Caco-2 (cell line): Measurements from ENCODE around the gene SCMH1. TPM values are rescaled to one million over a fixed set of nuclear protein-coding genes. Genes with fewer than 3 reads are reported as not detected.
A peak's percentile ranks its signal among the peaks of the same experiment; 100 is the strongest.

ENCODE experiments used
- BruUV-seq: library from RNA; stranded (reverse); fragments of 400-500 nt; replicated peaks from 2 replicates; lab custom pipeline; 2021; lab: Mats Ljungman, UMichigan
- CTCF ChIA-PET: fragments of 300-600 bp; sonication (Branson Sonifier 250); formaldehyde crosslinking; loops from one replicate; lab custom pipeline; 2022; ENCODE audit warnings: antibody characterized with exemption; lab: Charles Lee
- POLR2A ChIA-PET: fragments of 300-600 bp; sonication (Branson Sonifier 250); formaldehyde crosslinking; loops from one replicate; lab custom pipeline; 2022; ENCODE audit warnings: antibody characterized with exemption; lab: Charles Lee
- DNase-seq, 2 experiments: peaks; one replicate each; pipeline versions ENCODE4 v3.0.0 to v3.0.0-alpha.2; 2020 to 2022
- H3K27me3 ChIP-seq: replicated peaks from 2 replicates; pipeline ENCODE4 v1.6.0; 2011; ENCODE audit warnings: low read length; ENCODE audit not compliant: control insufficient read depth, insufficient read depth
- H3K36me3 ChIP-seq: 2 replicates; pipeline ENCODE4 v1.5.1; 2011; ENCODE audit warnings: low read length; ENCODE audit not compliant: control insufficient read depth, insufficient read depth
- H3K4me1 ChIP-seq: fragments of 250-450 bp; sonication (Bioruptor Pico); 2 replicates; pipeline ENCODE4 v1.5.1; 2020; ENCODE audit warnings: mild to moderate bottlenecking
- H3K4me3 ChIP-seq: 2 replicates; pipeline ENCODE4 v1.5.1; 2011; ENCODE audit warnings: low read depth, mild to moderate bottlenecking, control low read depth, low read length
- H3K9me3 ChIP-seq: fragments of 250-450 bp; sonication (Bioruptor Pico); 2 replicates; pipeline ENCODE4 v1.5.1; 2020; ENCODE audit warnings: mild to moderate bottlenecking, moderate library complexity
- H3K27ac Mint-ChIP-seq: one replicate; pipeline ENCODE4 v1.8.0; 2022; ENCODE audit warnings: mixed read lengths; ENCODE audit not compliant: unreplicated experiment
- H3K27me3 Mint-ChIP-seq: one replicate; pipeline ENCODE4 v1.8.0; 2022; ENCODE audit warnings: mixed read lengths; ENCODE audit not compliant: insufficient read depth, unreplicated experiment
- H3K36me3 Mint-ChIP-seq: one replicate; pipeline ENCODE4 v1.8.0; 2022; ENCODE audit warnings: mild to moderate bottlenecking, mixed read lengths; ENCODE audit not compliant: insufficient read depth, unreplicated experiment
- H3K4me1 Mint-ChIP-seq: one replicate; pipeline ENCODE4 v1.8.0; 2022; ENCODE audit warnings: low read depth, mixed read lengths; ENCODE audit not compliant: unreplicated experiment
- H3K4me3 Mint-ChIP-seq: one replicate; pipeline ENCODE4 v1.8.0; 2022; ENCODE audit warnings: mild to moderate bottlenecking, moderate library complexity, mixed read lengths; ENCODE audit not compliant: unreplicated experiment
- H3K9me3 Mint-ChIP-seq: one replicate; pipeline ENCODE4 v1.8.0; 2022; ENCODE audit warnings: mixed read lengths; ENCODE audit not compliant: unreplicated experiment
- CTCF ChIP-seq, 2 experiments: fragments of 200-600 bp in 1 of 2; IDR thresholded peaks; 1 replicate in 1 of 2; 2 replicates in 1 of 2; pipeline versions ENCODE4 v1.5.1 to v1.8.0; 2011 to 2022; ENCODE audit warnings: antibody characterized with exemption in 1 of 2, control low read depth in 1 of 2, inconsistent platforms in 1 of 2, low read depth in 1 of 2, low read length in 1 of 2, mild to moderate bottlenecking in 1 of 2, moderate library complexity in 1 of 2; ENCODE audit not compliant: insufficient read depth in 1 of 2, severe bottlenecking in 1 of 2, unreplicated experiment in 1 of 2
- intact Hi-C: fragments of 100-400 bp; cut with micrococcal nuclease; formaldehyde crosslinking; loops from one replicate; pipeline ENCODE4 v1.10.0; 2022; ENCODE audit not compliant: unreplicated experiment
- total RNA-seq: library from RNA; stranded (reverse); gene quantifications from 2 replicates; pipeline ENCODE4 v1.2.3, GENCODE V29; 2022

SCMH1 gene
- total RNA-seq, 1 experiment from 2014 or later: 27.6 TPM

DNA sequence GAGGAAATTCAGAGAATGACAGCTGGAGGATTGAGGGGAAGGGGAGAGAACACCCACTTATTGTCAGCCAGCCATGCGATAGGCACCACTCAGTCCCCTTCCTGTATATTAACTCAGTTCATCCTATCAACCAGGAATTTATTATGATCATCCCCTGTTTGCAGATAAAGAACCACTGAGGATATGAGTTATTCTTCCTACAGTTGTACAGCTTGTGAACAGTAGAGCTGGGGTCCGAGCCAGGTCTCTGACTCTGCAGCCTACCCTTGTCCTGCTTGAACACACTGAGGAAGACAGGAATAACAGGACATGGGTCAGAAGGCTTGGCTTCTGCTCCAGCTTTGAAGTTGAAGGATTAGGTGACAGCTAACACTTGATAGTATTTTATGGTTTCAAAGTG is 42.0 kb upstream of the SCMH1 start:
- Histone ChIP-seq H3K27me3 (no peaks in the 10 kb centered on the region), H3K9me3 (no peaks in the 10 kb centered on the region), H3K4me3 (no peak overlapping the region), H3K4me1 (no peaks in the 10 kb centered on the region), H3K36me3 (no peaks in the 10 kb centered on the region)
- no peaks in the 10 kb centered on the region for H3K9me3 Mint-ChIP-seq
- no peak overlapping the region for H3K27ac Mint-ChIP-seq
- no peak for DNase-seq
- H3K36me3 Mint-ChIP-seq: no peaks in the 10 kb centered on the region
- H3K27me3 Mint-ChIP-seq: peaks cover 17% of the 10 kb centered on the region
- no peaks in the 10 kb centered on the region for H3K4me1 Mint-ChIP-seq
- no peak overlapping the region for H3K4me3 Mint-ChIP-seq
- ChIA-PET CTCF (no interaction called here), POLR2A (no interaction called here)
- BruUV-seq: no TSS peak
- intact Hi-C loops: loop anchor here (5.0 kb wide), 2 partner anchors 133 to 148 kb away; no protein-coding TSS in a partner anchor
- no peak for TF ChIP-seq CTCF (IDR thresholded peaks at IDR 0.05; ENCODE audit: insufficient read depth in 1 of 2, low read depth in 1 of 2, low read length in 1 of 2, severe bottlenecking in 1 of 2, unreplicated experiment in 1 of 2)

DNA sequence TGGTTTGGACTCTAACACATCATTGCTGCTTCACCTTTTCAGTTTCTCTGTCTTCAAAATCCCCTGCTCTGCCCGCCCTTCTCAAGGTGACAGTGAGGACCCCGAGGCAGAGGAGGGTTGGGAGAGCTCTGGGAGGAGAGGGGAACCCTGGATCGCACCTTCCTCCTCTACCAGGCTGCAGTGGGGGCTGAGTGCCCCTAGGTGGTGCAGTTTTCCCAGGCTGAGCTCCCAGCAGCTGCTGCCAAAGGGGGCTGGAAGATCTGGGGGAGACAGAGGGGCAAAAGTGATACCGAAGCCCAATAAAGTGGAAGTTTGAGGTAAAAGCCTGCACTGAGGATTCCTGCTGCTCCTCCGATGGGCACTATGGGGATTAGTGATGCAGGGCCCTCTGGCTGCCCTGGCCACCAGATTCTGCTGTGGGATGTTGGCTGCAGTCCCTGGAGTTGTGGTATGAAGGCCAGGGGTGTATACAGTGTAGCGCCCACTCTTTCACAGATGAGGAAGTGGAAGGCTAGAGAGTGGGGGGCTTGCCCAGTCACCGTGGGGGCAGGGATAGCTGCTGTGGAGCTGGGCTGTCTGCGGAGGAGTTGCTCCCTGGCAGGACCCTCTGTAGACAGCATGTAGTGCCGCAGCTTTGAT is 40.7 kb upstream of the SCMH1 start:
- ChIA-PET CTCF (interaction anchor here (0.5 to 1.6 kb wide), 8 partner anchors 12 to 201 kb away, joined by 3 to 6 read pairs (median 4); no protein-coding TSS in a partner anchor), POLR2A (no interaction called here)
- H3K27me3 Mint-ChIP-seq: peaks cover 15% of the 10 kb centered on the region
- H3K4me3 Mint-ChIP-seq: no peak overlapping the region
- TF ChIP-seq CTCF (IDR thresholded peaks at IDR 0.05; ENCODE audit: insufficient read depth in 1 of 2, low read depth in 1 of 2, low read length in 1 of 2, severe bottlenecking in 1 of 2, unreplicated experiment in 1 of 2): peak; percentile 76 to 78
- H3K9me3 Mint-ChIP-seq: no peaks in the 10 kb centered on the region
- no TSS peak for BruUV-seq
- H3K4me3 ChIP-seq: no peak overlapping the region
- H3K27me3 ChIP-seq: no peaks in the 10 kb centered on the region
- no peaks in the 10 kb centered on the region for H3K36me3 ChIP-seq
- no peaks in the 10 kb centered on the region for H3K4me1 ChIP-seq
- no peak overlapping the region for H3K27ac Mint-ChIP-seq
- no peaks in the 10 kb centered on the region for H3K9me3 ChIP-seq
- intact Hi-C loops: loop anchor here (5.0 kb wide), 2 partner anchors 135 to 150 kb away; no protein-coding TSS in a partner anchor
- H3K4me1 Mint-ChIP-seq: no peaks in the 10 kb centered on the region
- H3K36me3 Mint-ChIP-seq: no peaks in the 10 kb centered on the region
- DNase-seq: peak; percentile 41 to 53

DNA sequence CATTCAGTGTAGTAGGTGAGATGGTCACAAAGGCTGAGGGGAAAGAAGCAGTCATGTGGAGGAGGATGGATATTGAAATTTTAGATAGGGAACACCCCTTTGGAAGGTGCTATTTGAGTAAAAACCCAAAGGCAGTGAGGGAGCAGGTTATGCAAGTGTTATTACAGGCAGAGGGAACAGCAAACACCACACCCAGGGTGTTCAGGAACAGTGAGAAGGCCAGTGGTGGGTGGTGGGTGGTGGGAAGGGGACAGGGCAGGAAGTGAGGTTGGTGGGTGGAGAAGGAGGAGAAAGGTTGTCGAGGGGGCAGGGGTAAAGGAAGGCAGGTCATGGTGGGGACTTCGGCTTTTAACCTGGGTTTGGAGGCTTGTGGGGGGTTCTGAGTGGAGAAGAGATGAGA is 39.2 kb upstream of the SCMH1 start:
- H3K27me3 Mint-ChIP-seq: peaks cover 9% of the 10 kb centered on the region
- H3K9me3 Mint-ChIP-seq: no peaks in the 10 kb centered on the region
- intact Hi-C loops: loop anchor here (5.0 kb wide), 2 partner anchors 136 to 151 kb away; no protein-coding TSS in a partner anchor
- TF ChIP-seq CTCF (IDR thresholded peaks at IDR 0.05; ENCODE audit: insufficient read depth in 1 of 2, low read depth in 1 of 2, low read length in 1 of 2, severe bottlenecking in 1 of 2, unreplicated experiment in 1 of 2): no peak
- H3K27me3 ChIP-seq: no peaks in the 10 kb centered on the region
- ChIA-PET POLR2A (no interaction called here), CTCF (no interaction called here)
- H3K4me3 Mint-ChIP-seq: no peak overlapping the region
- no peaks in the 10 kb centered on the region for H3K4me1 Mint-ChIP-seq
- no peak overlapping the region for H3K27ac Mint-ChIP-seq
- no peaks in the 10 kb centered on the region for H3K9me3 ChIP-seq
- H3K4me3 ChIP-seq: no peak overlapping the region
- DNase-seq: no peak
- no peaks in the 10 kb centered on the region for H3K36me3 Mint-ChIP-seq
- no peaks in the 10 kb centered on the region for H3K4me1 ChIP-seq
- H3K36me3 ChIP-seq: no peaks in the 10 kb centered on the region
- BruUV-seq: no TSS peak
